ENCODE data around the gene EPYC. TPM values are rescaled to one million over a fixed set of nuclear protein-coding genes. Genes with fewer than 3 reads are reported as not detected.

The EPYC gene
- total RNA-seq, 1 donor from 2014 or later, result not detected

DNA sequence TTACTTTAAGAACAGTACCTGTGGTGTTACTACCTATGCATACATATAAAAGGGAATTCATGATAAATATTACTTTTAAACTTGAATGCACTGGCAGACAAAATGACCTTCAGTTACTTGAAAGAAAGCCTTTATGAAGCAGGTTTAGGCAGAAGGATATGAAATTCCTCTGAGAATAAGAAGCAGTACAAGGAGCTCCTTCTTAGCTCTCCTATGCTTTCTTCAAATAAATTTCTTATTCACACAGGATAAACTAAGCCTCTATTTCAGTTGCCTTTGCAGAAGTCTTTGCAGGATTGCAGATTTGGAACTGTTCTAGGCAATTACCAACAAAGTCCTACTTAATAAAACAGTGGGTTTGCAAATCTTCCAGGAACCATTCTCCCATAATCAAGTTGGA lies 1.0 kb downstream of the EPYC start:
- TF ChIP-seq, protein P1, sequence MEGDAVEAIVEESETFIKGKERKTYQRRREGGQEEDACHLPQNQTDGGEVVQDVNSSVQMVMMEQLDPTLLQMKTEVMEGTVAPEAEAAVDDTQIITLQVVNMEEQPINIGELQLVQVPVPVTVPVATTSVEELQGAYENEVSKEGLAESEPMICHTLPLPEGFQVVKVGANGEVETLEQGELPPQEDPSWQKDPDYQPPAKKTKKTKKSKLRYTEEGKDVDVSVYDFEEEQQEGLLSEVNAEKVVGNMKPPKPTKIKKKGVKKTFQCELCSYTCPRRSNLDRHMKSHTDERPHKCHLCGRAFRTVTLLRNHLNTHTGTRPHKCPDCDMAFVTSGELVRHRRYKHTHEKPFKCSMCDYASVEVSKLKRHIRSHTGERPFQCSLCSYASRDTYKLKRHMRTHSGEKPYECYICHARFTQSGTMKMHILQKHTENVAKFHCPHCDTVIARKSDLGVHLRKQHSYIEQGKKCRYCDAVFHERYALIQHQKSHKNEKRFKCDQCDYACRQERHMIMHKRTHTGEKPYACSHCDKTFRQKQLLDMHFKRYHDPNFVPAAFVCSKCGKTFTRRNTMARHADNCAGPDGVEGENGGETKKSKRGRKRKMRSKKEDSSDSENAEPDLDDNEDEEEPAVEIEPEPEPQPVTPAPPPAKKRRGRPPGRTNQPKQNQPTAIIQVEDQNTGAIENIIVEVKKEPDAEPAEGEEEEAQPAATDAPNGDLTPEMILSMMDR (IDR thresholded peaks at IDR 0.05; ENCODE audit: unreplicated experiment), result no peak
- no peaks in the 10 kb centered on the region for H3K36me3 Mint-ChIP-seq
- no peaks in the 10 kb centered on the region for H3K27me3 Mint-ChIP-seq (ENCODE audit: low read depth)
- no peak overlapping the region for H3K4me3 Mint-ChIP-seq
- no peak for DNase-seq (ENCODE audit: low spot score in 2 of 2, unreplicated experiment in 2 of 2)
- peaks cover 18% of the 10 kb centered on the region for H3K4me1 Mint-ChIP-seq
- peaks cover 5% of the 10 kb centered on the region for H3K9me3 Mint-ChIP-seq
- no peak overlapping the region for H3K27ac Mint-ChIP-seq

DNA sequence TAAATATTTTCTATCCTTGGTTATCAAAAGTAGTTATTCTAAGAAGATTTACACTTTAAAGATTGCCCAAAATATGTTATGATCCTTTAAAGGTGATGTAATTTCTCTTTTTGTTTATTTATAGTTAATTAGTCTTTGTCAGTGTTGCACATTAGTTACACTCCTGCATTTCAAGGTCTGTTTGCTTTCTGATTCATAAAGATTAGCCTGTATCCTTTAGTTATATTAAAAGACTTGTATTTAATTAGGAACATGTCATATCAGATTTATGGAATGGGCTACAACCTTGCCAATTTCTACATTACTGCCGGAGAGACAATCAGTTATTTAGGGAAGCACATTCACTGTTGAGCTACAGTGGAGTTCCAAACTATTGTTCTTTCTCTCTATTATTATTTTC lies 3.5 kb downstream of the EPYC start:
- Mint-ChIP-seq H3K27ac (peak overlapping the region; percentile 34), H3K36me3 (no peaks in the 10 kb centered on the region), H3K9me3 (no peaks in the 10 kb centered on the region), H3K27me3 (ENCODE audit: low read depth) (no peaks in the 10 kb centered on the region), H3K4me1 (peaks cover 23% of the 10 kb centered on the region), H3K4me3 (no peak overlapping the region)
- TF ChIP-seq, protein P1 (IDR thresholded peaks at IDR 0.05; ENCODE audit: unreplicated experiment), result no peak
- no peak for DNase-seq (ENCODE audit: low spot score in 2 of 2, unreplicated experiment in 2 of 2)

DNA sequence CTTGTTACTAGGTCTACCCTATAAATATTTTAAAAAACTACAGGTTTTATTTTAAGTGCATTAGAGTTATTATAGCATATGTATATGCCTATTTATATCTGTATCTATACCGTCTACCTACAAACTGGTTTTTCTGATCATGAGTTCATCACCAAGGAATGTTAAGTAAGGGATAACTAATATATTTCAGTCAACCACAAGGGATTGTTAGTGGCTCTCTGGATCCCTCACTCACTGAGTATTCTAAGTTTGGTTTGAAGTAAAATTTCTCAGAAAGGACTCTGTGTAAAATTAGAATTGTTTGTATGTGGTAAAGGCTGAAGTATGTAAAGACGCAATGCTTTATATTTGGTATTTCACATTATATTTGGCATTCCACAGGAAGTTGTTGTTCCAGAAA lies 4.8 kb downstream of the EPYC start:
- H3K27ac Mint-ChIP-seq, result no peak overlapping the region

GRCh38 chr12:90999527-90999926 lies 5.2 kb downstream of the EPYC start:
- TF ChIP-seq, protein P1 (IDR thresholded peaks at IDR 0.05; ENCODE audit: unreplicated experiment), result no peak
- no peaks in the 10 kb centered on the region for H3K9me3 Mint-ChIP-seq
- H3K4me1 Mint-ChIP-seq, result peaks cover 36% of the 10 kb centered on the region
- no peaks in the 10 kb centered on the region for H3K27me3 Mint-ChIP-seq (ENCODE audit: low read depth)
- no peaks in the 10 kb centered on the region for H3K36me3 Mint-ChIP-seq
- no peak overlapping the region for H3K4me3 Mint-ChIP-seq
- H3K27ac Mint-ChIP-seq, result no peak overlapping the region
- no peak for DNase-seq (ENCODE audit: low spot score in 2 of 2, unreplicated experiment in 2 of 2)

More for the DNA sequence above, 4.8 kb downstream of the EPYC start:
- Mint-ChIP-seq H3K4me3 (no peak overlapping the region), H3K27me3 (ENCODE audit: low read depth) (no peaks in the 10 kb centered on the region), H3K4me1 (peaks cover 31% of the 10 kb centered on the region), H3K9me3 (no peaks in the 10 kb centered on the region), H3K36me3 (no peaks in the 10 kb centered on the region)
- TF ChIP-seq, protein P1 (IDR thresholded peaks at IDR 0.05; ENCODE audit: unreplicated experiment), result no peak
- no peak for DNase-seq (ENCODE audit: low spot score in 2 of 2, unreplicated experiment in 2 of 2)

- H3K36me3 Mint-ChIP-seq, result peaks cover 10% of the 10 kb centered on the region
- peak overlapping the region; percentile 5 for H3K4me3 Mint-ChIP-seq
- TF ChIP-seq, protein P1 (IDR thresholded peaks at IDR 0.05; ENCODE audit: unreplicated experiment), result no peak
- no peaks in the 10 kb centered on the region for H3K27me3 Mint-ChIP-seq (ENCODE audit: low read depth)
- H3K9me3 Mint-ChIP-seq, result peaks cover 22% of the 10 kb centered on the region
- peaks cover 26% of the 10 kb centered on the region for H3K4me1 Mint-ChIP-seq
- H3K27ac Mint-ChIP-seq, result peak overlapping the region; percentile 85
- no peak for DNase-seq (ENCODE audit: low spot score in 2 of 2, unreplicated experiment in 2 of 2)
These were observed 9.8 kb downstream of the EPYC start for GRCh38 chr12:90995010-90995409.

- TF ChIP-seq, protein P1 (IDR thresholded peaks at IDR 0.05; ENCODE audit: unreplicated experiment), result no peak
These were observed 12.8 kb downstream of the EPYC start for GRCh38 chr12:90991952-90992465.

More at GRCh38 chr12:90991952-90992465, 12.8 kb downstream of the EPYC start:
- Mint-ChIP-seq H3K4me3 (no peak overlapping the region), H3K4me1 (peaks cover 23% of the 10 kb centered on the region), H3K27me3 (ENCODE audit: low read depth) (no peaks in the 10 kb centered on the region), H3K36me3 (peaks cover 17% of the 10 kb centered on the region), H3K27ac (no peak overlapping the region), H3K9me3 (peaks cover 43% of the 10 kb centered on the region)
- no peak for DNase-seq (ENCODE audit: low spot score in 2 of 2, unreplicated experiment in 2 of 2)
